HL-60/S4 treated with retinoic acid at 250 ng/mL for 4 days and 3 days (cell line): Measurements from ENCODE around the gene EIPR1.

Source experiments
- in situ Hi-C: fragments of 300-500 bp; cut with MboI; formaldehyde crosslinking; loops from 2 replicates; pipeline ENCODE4 v1.7.0; 2022; ENCODE audit warnings: low sequenced_read_pairs

Gene EIPR1

DNA sequence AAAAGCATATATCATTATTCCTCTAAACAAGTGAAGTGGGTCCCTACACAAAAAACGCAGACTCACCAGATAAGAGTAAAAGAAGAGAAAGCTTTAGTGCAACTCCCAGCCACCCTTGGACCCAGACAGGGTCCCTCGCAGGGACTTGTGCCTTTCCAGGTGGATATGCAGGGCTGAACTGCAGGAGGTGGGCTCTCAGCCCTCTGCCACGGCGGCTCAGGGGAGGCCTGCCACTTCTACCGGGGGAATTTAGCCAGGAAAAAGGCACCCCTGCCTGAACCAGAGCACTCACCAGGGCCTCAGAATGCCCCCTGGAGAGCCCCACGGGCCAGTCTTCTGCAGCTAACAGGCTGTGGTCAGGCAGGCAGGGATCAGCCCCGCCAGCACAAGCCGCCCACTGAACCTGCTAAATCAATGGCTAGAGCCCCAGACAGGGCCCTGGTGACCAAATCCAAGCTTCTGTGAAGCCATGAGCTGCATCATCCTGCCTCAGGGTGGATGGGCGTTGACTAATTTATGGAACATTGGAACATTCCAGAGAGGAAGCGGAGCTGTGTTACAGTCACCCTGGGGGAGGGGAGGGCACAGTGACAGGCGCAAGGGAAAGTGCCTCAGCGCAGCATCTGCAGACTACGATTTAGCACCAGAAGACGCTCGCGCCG lies 209.3 kb downstream of the EIPR1 start:
- in situ Hi-C loops = no loop called here

DNA sequence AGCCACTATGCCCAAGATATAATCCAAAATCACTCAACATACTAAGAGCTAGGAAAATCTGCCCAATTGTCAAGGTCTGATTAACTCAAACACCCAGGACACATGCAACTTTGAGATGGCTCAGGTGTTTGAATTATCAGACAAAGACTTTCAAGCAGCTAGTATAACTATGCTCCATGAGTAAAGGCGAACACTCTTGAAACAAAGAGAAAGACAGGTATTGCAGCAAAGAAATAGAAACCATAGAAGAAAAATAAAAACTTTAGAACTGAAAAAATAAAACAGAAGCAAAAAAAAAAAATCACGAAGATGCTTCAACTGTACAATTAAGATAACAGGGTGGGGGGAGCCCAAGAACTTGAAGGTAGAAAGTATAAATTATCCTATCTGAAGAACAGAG lies 214.2 kb downstream of the EIPR1 start:
- in situ Hi-C loops = no loop called here

DNA sequence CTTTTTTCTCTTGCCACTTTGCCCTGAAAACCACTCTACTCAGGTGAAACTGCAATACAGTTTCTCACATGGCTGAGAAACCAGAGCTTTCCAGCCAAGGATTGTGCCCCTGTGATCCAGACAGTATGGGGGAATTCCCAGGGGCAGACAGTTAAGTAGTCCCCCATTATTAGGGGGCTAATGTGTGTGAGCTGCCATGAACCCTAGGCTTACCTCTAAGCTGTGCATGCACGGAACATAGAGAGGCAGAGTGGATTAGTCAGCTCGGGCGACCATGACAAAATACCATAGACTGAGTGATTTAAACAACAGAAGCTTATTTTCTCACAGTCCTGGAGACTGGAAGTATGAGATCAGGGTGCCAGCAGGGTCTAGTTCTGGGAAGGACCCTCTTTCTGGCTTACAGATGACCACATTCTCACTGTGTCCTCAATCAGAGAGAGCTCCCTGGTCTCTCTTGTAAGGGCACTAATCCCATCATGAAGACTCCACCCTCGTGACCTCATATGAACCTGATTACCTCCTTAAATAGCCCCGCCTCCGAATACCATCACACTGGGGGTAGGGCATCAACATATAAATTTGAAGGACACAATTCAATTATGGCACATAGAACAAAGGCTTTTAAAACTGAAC lies 215.1 kb downstream of the EIPR1 start:
- in situ Hi-C loops = no loop called here

DNA sequence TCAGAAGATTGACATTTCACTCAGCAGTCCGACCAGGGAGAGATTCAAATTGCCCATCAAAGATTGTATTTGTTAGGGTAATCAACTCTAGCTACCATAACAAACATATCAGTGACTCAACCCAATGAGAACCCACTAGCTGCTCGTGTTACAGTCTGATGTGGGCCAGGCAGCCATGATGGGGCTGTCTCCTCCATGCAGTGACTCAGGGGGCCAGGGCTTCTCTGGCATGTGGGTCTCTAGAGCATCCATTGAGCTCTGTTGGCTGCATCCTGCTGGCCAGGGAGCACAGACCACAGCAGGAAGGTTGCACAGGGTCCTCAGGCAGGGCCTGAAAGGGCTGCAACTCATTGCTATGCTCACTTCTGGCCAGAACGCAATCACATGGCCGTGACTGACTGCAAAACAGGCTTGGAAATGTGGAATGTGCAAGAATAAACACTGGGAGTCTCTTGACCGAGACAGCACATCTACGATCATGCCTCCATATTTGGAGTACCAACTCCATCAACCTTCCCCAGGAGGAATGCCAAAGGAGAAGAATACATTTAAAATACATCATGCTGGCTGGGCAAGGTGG lies 216.8 kb downstream of the EIPR1 start:
- in situ Hi-C loops = no loop called here

DNA sequence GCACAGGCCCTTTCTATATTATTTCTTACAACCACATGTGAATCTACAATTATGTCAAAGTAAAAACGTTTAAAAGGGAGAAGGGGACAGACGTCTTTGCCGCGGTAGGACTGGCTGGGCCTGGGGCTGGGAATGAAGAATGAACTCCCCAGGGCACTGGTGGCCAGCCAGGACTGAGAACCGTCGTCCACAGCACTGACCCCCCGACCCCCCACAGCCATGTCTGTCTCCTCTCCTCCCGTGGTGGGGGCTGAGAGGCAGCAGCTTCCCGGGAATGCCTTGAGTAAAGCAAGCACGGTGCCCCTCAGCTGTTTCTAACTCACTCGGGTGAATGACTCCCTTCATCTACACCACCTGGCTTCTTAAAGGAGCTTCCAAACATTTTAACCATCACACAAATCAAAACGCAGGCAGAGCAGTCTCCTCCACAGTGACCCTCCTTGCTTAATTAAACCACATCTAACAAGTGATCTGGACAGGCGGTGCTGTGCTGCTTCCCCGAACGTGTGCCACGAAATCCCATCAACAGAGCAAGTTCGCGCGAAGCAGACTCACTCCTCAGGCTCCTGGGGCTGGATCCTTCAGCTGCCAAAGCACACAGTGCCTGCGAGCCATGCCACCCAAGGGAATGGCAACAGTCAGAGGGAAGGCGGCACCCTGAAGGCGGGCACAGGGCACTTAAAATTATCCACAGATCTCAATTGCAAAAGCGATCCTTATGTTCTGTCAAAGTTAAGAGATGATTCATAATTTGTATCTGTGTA lies 217.7 kb downstream of the EIPR1 start:
- in situ Hi-C loops = no loop called here

DNA sequence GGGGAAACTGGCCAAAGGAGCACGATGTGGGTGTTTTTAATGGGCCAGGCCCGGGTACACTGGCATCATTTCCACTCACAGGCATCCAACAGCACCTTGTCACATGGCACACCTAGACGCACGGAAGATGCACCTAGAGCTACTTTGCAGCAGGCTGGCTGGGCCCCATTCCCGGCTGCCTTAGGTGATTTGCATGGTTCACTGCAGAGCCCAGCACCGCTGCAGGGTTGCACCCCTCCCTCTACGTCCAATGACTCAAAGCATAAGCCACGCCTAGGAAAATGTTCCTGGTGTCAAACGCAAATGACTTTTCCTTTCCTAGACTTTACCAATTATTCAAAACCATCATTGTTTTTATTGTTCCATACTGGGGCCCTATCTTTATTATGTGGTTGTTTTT lies 222.9 kb downstream of the EIPR1 start:
- in situ Hi-C loops = no loop called here

DNA sequence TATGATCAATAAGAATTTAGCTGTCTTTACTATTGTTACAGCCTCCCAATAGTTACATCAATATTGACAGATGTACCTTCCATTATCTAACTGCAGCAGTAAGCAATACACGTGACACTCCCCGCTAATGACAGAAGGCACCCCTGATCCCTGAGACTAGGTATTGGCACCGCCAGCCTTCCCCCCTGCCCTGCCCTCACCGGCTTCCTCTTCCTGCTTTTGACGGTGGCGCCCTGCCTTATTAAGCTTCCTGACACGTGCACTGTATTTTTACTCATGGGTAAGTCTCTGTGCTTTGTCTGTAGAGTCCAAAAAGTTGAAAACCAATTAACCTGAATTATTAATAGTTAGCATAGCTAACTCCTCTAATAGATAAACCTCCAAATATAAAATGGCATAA lies 223.5 kb downstream of the EIPR1 start:
- in situ Hi-C loops = no loop called here

DNA sequence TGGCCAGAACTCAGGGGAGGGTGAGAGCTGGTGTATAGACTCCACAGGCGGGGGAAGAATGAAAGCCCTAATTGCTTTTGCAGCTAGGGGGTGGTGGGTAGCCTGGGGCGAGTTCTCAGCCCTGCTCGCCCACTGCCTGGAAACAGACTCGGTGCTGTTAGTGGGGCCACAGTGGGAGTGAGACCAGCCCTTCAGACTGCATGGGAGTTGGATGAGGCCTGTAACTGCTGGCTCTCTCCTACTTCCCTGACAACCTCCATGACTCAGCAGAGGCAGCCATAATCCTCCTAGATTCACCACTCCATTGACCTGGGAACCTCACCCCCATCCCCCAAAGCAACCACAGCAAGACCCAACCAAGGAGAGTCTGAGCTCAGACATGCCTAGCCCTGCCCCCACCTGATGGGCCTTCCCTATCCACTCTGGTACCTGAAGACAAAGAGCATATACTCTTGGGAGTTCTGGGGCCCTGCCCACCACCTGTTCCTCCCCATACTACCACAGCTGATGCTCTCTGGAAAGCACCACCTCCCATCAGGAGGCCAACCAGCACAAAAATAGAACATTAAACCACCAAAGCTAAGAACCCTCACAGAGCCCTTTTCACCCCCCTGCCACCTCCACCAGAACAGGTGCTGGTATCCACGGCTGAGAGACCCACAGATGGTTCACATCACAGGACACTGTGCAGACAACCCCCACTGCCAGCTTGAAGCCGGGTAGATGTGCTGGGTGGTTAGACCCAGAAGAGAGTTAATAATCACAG lies 226.3 kb downstream of the EIPR1 start:
- in situ Hi-C loops = no loop called here

DNA sequence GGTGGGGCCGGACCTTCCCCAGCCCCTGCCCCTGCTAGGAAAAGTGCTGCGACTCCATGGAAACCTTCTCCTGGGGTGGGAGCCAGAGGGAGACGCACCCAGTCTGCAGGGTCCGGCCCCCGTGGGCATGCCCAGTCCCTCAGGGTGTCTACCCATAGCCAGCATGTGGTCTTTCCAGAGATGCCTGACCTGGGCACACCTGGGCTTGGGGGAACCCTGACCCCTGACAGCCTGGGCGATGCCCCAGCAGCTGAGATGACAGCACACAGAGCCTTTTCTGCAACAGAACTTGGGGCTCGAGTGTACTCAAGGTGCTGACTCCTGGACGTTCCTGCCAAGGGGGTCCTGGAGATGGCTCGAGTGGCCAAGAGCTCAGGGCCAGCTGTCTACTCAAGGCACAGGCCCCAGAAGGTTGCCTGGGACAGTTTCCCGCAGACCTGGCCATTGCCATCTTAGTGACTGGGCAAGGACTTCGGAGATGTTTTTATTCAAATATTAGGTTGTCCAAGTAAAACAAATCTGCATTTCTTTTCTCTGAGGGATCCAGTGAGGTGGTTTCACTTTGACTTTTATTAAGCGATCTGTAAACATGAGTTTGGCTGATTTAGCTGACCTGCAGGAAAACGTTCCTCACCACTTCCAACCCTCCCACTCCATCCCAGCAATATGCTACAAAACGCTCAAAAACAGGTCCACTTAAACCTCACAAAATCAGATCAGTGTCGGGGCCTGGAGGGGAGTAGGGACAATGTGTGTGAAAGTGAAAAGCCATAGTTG lies 228.0 kb downstream of the EIPR1 start:
- in situ Hi-C loops = no loop called here

DNA sequence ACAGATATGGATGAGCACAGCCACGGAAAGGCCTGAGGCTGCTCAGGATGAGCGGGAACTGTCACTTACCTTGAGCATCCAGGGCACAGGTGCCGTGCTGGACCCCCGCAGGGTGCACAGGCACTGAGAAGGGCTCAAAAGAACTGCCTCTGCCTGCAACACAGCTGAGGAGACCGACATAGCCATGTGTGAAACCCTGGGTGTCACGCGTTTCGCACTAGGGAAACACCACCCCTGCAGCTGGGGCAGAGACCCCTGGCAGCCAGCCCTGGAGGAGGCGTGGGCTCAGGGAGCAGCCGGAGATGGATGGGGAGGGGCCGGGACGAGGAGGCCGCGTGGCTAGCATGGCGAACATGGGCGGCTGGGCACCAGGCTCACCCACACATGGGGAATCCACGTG lies 228.9 kb downstream of the EIPR1 start:
- in situ Hi-C loops = no loop called here

DNA sequence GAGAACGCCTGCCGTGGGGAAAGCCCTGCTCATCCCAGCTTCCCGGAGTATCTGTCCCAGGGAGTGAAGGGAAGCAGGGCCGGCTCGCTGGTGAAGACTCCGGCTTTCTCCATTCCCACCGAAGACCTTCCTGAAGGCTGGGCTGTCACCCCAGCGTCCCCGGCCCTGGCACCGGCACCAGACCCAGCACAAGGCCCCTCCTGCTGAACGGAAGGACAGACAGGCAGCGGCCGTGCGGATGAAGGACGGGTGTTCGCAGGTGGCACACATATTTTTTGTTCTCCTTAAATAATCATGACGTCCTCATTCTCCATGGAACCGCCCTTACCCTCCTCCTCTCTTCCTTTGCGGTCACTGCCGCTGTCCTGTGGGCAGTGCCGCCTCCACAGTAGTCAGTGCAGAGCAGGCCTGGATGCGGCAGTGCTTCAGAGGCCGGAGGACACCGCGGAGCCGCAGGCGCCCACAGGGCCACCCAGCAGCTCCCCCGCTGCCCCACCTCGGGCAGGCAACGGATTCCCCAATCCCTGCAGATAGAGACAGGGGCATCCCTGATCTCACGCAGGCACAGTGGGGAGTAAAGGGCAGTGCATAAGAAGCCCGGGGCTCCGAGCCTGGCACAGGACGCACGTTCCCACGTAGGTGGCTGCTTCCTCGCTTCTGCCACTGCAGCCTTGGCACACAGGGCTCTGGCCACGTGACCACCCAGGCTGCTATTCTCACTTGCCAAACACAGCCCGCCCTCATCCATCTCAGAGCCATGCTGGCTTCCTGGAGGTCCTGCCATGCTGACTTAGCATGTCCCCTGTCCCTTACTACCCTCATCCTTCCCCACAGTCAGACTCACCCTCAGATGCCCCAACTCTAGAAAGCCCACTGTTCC lies 229.7 kb downstream of the EIPR1 start:
- in situ Hi-C loops = no loop called here

DNA sequence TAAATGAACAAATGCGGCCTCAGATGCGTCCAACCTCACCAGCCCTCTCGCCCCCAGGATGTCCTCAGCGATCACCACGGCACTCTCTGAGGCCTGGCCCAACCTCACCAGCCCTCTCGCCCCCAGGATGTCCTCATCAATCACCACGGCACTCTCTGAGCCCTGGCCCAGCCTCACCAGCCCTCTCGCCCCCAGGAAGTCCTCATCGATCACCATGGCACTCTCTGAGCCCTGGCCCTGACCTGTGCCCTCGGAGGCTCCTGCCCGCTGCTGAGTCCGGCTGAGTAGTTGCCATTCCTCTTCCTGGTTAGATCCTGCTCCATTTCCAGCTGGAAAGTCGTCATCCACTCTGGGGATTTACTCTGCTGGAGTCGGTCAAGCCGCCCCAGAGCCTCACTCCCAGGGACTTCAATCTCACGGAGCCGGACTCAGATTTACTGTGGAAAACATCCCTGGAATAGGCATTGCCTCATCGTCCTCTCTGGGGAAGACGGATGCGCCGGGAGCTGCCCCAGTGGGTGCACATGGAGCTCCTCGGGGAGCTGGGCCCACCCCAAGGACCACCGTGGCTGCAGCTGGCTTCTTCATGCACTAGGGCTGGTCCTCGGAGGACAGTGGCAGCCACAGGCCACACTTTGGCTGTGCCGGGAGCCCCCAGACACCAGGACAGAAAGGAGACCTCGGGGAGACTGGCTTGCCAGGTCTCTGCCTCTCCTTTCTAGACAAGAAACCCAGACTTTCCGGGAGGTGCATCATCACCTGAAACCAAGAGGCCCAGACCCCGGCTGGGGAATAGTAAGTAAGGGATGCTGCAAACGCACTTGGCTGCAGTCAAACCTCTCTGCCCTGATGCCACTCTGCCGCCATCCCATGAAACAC lies 230.6 kb downstream of the EIPR1 start:
- in situ Hi-C loops = no loop called here

DNA sequence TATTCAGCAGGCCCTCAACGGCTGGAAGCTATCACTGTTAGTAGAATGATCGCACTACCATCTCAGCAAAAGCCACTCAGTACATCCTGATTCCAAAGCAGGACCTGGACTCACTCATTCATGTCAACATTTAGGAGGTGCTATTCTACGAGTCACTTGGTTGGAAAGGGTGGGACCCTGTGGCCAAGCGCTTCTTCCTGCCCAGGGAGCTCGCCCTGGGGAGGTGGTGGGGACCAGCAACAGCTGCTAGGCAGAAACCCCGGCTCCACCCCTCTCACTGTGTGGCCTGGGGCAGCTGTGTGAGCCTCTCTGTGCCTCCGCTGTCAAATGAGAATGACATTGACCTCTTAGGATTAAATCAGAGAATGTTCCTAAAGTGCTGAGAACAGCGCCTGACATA lies 231.4 kb downstream of the EIPR1 start:
- in situ Hi-C loops = no loop called here

DNA sequence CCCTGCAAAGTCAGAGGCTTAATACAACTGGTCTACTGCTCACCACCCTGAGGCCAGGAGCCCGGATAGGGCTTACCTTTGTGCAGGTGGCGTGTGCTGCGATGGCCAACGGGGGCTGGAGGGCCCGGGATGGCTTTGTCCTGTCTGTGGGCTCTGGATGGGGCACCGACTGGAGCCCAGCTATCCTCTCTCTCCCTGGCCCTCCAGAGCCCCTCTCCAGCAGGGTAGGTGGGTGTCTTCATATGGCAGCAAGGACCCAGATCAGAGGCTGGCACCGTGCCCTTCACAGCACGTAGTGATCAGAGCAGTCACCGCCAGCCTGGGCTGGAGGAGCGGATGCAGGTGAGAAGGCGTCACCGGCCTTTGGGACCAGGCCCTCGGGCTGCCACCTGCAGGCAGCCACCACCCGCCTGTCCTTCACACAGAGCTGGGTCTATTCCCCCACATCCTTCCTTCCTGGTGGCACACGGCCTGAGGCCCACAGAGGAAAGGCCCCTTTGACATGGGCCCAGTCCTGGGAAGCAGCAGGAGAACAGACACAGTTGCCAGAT lies 232.1 kb downstream of the EIPR1 start:
- in situ Hi-C loops = no loop called here

DNA sequence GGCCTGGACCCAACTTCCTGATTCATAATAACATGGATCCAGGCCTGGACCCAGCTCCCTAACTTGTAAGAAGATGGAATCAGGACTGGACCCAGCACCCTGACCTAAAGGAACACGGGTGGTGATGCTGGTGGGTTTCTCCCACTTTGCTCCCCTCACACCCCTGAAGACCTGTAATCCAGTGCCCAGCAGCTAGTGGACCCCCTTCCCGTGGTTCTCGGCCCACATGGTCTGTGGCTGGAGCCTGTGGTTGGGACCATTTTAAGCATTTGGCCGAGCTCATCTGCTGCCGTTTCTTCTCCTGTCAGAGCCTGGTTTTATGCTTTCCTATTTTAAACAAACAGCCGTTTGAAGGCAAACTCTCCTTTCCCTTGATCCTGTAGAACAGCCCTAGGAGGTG lies 232.8 kb downstream of the EIPR1 start:
- in situ Hi-C loops = no loop called here

DNA sequence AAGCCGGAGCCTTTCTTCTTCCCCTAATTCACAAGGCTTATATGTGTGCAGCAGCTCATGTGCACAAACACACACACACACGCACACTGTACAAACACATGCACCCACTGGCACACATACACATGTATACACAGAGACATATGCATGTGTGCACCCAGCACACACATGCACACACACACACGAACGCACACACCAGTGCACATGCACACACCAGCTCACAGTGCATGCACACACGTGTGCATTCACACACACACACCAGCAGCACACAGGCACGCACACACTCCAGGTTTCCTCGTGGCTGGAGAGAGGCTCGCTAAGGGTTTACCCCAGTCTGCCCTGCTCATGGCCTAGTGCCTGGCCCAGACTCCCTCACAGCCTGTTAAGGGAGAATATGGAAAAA lies 234.0 kb downstream of the EIPR1 start:
- in situ Hi-C loops = no loop called here

DNA sequence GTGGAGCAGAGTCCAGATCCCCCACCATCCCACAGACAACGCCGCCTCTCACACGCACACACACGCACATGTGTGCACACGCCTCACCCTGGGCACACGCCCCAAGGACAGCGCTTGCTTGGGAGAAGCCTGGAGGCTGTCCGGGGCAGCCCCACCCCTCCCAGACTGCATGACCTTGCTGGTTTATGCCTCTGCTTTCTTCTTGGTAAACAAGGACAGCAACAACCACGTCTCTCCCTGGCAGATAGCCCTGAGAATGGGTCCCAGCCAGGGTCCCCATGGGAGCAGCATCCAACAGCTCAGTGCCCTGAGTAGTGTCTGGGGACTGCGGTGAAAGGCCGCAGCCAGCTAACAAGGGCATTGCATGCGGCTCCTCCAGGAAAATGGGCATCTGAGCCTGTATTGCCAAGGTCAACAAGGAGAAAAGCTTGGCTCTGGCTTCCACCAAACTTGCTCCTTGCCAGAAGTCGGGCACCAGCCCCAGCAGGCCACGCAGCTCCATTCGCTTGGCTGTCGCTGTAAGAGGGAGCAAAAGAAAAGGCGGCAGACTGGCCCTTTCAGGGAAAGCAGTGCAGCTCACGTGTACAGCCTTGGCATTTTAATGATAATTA lies 234.6 kb downstream of the EIPR1 start:
- in situ Hi-C loops = no loop called here

DNA sequence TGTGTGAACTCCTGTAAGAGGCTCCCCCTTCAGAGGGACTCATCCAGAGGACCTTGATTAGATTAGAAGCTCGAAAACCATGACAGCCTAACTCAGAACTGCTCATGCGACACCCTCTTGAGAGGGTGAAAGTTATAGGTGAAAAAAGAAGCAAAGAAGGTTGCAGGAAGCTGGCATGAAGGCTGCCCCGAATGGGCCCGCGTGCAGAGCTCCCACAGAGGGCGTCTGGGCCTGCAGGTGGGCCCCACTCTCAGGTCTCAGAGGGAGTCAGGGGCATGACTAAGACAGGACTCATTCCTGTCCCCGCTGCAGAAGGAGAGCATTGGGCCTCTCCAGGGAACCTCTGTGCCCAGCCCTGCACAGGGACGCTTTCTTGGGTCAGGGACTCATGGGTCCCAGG lies 235.4 kb downstream of the EIPR1 start:
- in situ Hi-C loops = no loop called here
